H1 (cell line): ENCODE measurements around the gene ZNF587B. TPM values are rescaled to one million over a fixed set of nuclear protein-coding genes. Genes with fewer than 3 reads are reported as not detected.

Experiments used
- CTCF ChIA-PET: fragments of 300-600 bp; sonication (Branson Sonifier 250); formaldehyde crosslinking; loops from one replicate; lab custom pipeline; 2021; ENCODE audit not compliant: partially characterized antibody; lab: Charles Lee
- POLR2A ChIA-PET: fragments of 300-600 bp; sonication (Branson Sonifier 250); formaldehyde crosslinking; loops from one replicate; lab custom pipeline; 2021; ENCODE audit warnings: inconsistent platforms; ENCODE audit not compliant: partially characterized antibody; lab: Charles Lee
- DNase-seq, 2 experiments: peaks; one replicate each; pipeline versions ENCODE4 v3.0.0 to v3.0.0-alpha.2; 2010 to 2022; ENCODE audit warnings: low spot score in 2 of 2, low read depth in 1 of 2, mixed read lengths in 1 of 2
- FAIRE-seq: peaks from 2 replicates; lab custom pipeline; 2011; peaks lifted over from hg19 to GRCh38; lab: Jason Lieb, UNC
- H2AFZ ChIP-seq: 2 replicates; pipeline ENCODE4 v1.8.1; 2012; ENCODE audit warnings: low read length, inconsistent platforms
- H2AK5ac ChIP-seq: 2 replicates; pipeline ENCODE4 v1.6.1; 2013; ENCODE audit warnings: low read depth, low read length
- H2BK120ac ChIP-seq: replicated peaks from 2 replicates; pipeline ENCODE3; 2013; ENCODE audit warnings: low read depth, low read length, inconsistent platforms
- H2BK12ac ChIP-seq: 2 replicates; pipeline ENCODE4 v1.6.1; 2013; ENCODE audit warnings: low read depth, low read length
- H2BK15ac ChIP-seq: 2 replicates; pipeline ENCODE4 v1.6.1; 2013; ENCODE audit warnings: low read length
- H2BK20ac ChIP-seq: 2 replicates; pipeline ENCODE4 v1.6.1; 2013; ENCODE audit warnings: low read length
- H2BK5ac ChIP-seq: 2 replicates; pipeline ENCODE4 v1.6.1; 2013; ENCODE audit warnings: low read depth, low read length
- H3K14ac ChIP-seq: 2 replicates; pipeline ENCODE4 v1.6.1; 2013; ENCODE audit warnings: inconsistent platforms; ENCODE audit not compliant: insufficient read length
- H3K18ac ChIP-seq: 2 replicates; pipeline ENCODE4 v1.6.1; 2013; ENCODE audit warnings: low read length; ENCODE audit errors: extremely low read depth
- H3K23ac ChIP-seq: 2 replicates; pipeline ENCODE4 v1.6.1; 2013; ENCODE audit warnings: inconsistent platforms; ENCODE audit not compliant: insufficient read length
- H3K23me2 ChIP-seq: 2 replicates; pipeline ENCODE4 v1.6.1; 2013; ENCODE audit warnings: low read depth, low read length
- H3K27ac ChIP-seq: 2 replicates; pipeline ENCODE4 v1.6.1; 2011; ENCODE audit warnings: low read depth, low read length, inconsistent platforms
- H3K27me3 ChIP-seq, 4 experiments: replicated peaks in 1 of 4; 1 replicate in 1 of 4; 2 replicates in 3 of 4; pipeline versions ENCODE4 v1.6.1 to v1.8.1; 2011 to 2013; ENCODE audit warnings: low read length in 3 of 4, mild to moderate bottlenecking in 3 of 4, inconsistent platforms in 2 of 4, mixed read lengths in 2 of 4, moderate library complexity in 1 of 4; ENCODE audit not compliant: control insufficient read depth in 3 of 4, insufficient read depth in 3 of 4; ENCODE audit errors: extremely low read depth in 1 of 4
- H3K36me3 ChIP-seq, 4 experiments: 2 replicates each; pipeline versions ENCODE4 v1.6.1 to v1.8.1; 2011 to 2013; ENCODE audit warnings: mild to moderate bottlenecking in 4 of 4, low read length in 3 of 4, moderate library complexity in 2 of 4, control low read depth in 1 of 4, inconsistent platforms in 1 of 4; ENCODE audit not compliant: insufficient read depth in 4 of 4, control insufficient read depth in 2 of 4
- H3K4ac ChIP-seq: replicated peaks from 2 replicates; pipeline ENCODE3; 2013; ENCODE audit warnings: low read length, low read depth, mixed read lengths, inconsistent platforms; ENCODE audit not compliant: insufficient read length
- H3K4me1 ChIP-seq, 4 experiments: replicated peaks in 1 of 4; 1 replicate in 1 of 4; 2 replicates in 3 of 4; pipeline versions ENCODE4 v1.6.1 to v1.8.1; 2011 to 2013; ENCODE audit warnings: low read length in 3 of 4, inconsistent platforms in 2 of 4, mixed read lengths in 1 of 4; ENCODE audit not compliant: insufficient read depth in 4 of 4, control insufficient read depth in 3 of 4
- H3K4me2 ChIP-seq, 2 experiments: 2 replicates each; pipeline versions ENCODE4 v1.6.1 to v1.8.1; 2011 to 2013; ENCODE audit warnings: low read depth in 2 of 2, low read length in 2 of 2, control low read depth in 1 of 2, inconsistent platforms in 1 of 2, mild to moderate bottlenecking in 1 of 2; ENCODE audit not compliant: insufficient read depth in 1 of 2
- H3K4me3 ChIP-seq, 4 experiments: fragments of 200-600, 300-600 bp in 1 of 4; sonication (generic), shearing (Covaris generic), sonication (Bioruptor Twin) in 1 of 4; 2 replicates each; pipeline versions ENCODE4 v1.5.1 to v1.8.1; 2011 to 2016; ENCODE audit warnings: low read length in 4 of 4, low read depth in 3 of 4, control low read depth in 2 of 4, inconsistent platforms in 2 of 4, mild to moderate bottlenecking in 2 of 4, mixed read lengths in 1 of 4, moderate library complexity in 1 of 4; ENCODE audit not compliant: insufficient read depth in 2 of 4; ENCODE audit errors: extremely low read depth in 1 of 4
- H3K56ac ChIP-seq: replicated peaks from 2 replicates; pipeline ENCODE3; 2013; ENCODE audit warnings: low read depth, mild to moderate bottlenecking, mixed read lengths, low read length, inconsistent platforms; ENCODE audit not compliant: insufficient read length
- H3K79me1 ChIP-seq: 2 replicates; pipeline ENCODE4 v1.6.1; 2013; ENCODE audit warnings: low read depth, low read length, control low read depth
- H3K79me2 ChIP-seq, 2 experiments: 2 replicates each; pipeline versions ENCODE4 v1.6.1 to v1.8.1; 2012 to 2013; ENCODE audit warnings: low read length in 2 of 2, mild to moderate bottlenecking in 2 of 2, inconsistent platforms in 1 of 2; ENCODE audit not compliant: insufficient read depth in 2 of 2, control insufficient read depth in 1 of 2
- H3K9ac ChIP-seq, 4 experiments: replicated peaks in 1 of 4; 1 replicate in 1 of 4; 2 replicates in 3 of 4; pipeline versions ENCODE4 v1.6.1 to v1.8.1; 2011 to 2013; ENCODE audit warnings: low read depth in 3 of 4, low read length in 3 of 4, control low read depth in 2 of 4, mild to moderate bottlenecking in 2 of 4, moderate library complexity in 2 of 4, inconsistent platforms in 1 of 4; ENCODE audit errors: extremely low read depth in 1 of 4
- H3K9me3 ChIP-seq, 2 experiments: 2 replicates each; pipeline versions ENCODE4 v1.6.1 to v1.8.1; 2012 to 2013; ENCODE audit warnings: mild to moderate bottlenecking in 2 of 2, moderate library complexity in 2 of 2, control low read depth in 1 of 2, inconsistent platforms in 1 of 2, low read depth in 1 of 2, low read length in 1 of 2, mixed read lengths in 1 of 2; ENCODE audit not compliant: insufficient read depth in 2 of 2
- H4K20me1 ChIP-seq, 2 experiments: replicated peaks in 1 of 2; 2 replicates each; pipeline versions ENCODE3 to v1.8.1; 2011 to 2013; ENCODE audit warnings: inconsistent platforms in 2 of 2, low read length in 2 of 2, mild to moderate bottlenecking in 1 of 2; ENCODE audit not compliant: insufficient read depth in 2 of 2, control insufficient read depth in 1 of 2
- H4K5ac ChIP-seq: 2 replicates; pipeline ENCODE4 v1.6.1; 2013; ENCODE audit warnings: low read length, low read depth, mixed read lengths, inconsistent platforms; ENCODE audit not compliant: insufficient read length
- H4K8ac ChIP-seq: 2 replicates; pipeline ENCODE4 v1.8.0; 2013; ENCODE audit warnings: mild to moderate bottlenecking, moderate library complexity, low read length, inconsistent platforms; ENCODE audit not compliant: insufficient read depth; ENCODE audit errors: extremely low read depth
- H4K91ac ChIP-seq: replicated peaks from 2 replicates; pipeline ENCODE3; 2013; ENCODE audit warnings: low read length, mixed read lengths, inconsistent platforms; ENCODE audit not compliant: insufficient read length
- ASH2L ChIP-seq: fragments of 200-600, 300-600 bp; sonication (generic); IDR thresholded peaks from one replicate; pipeline ENCODE4 v1.7.1; 2017; ENCODE audit warnings: low read length
- ATF3 ChIP-seq: IDR thresholded peaks from 2 replicates; pipeline ENCODE4 v1.6.1; 2011; ENCODE audit warnings: low read depth, mild to moderate bottlenecking, low read length; ENCODE audit not compliant: insufficient read depth
- FOSL1 ChIP-seq: IDR thresholded peaks from 2 replicates; pipeline ENCODE4 v1.6.1; 2011; ENCODE audit warnings: mild to moderate bottlenecking, low read depth, low read length, moderate library complexity; ENCODE audit not compliant: insufficient read depth
- KDM5A ChIP-seq: fragments of 200-600 bp; IDR thresholded peaks from 2 replicates; pipeline ENCODE4 v1.7.1; 2012; ENCODE audit warnings: mild to moderate bottlenecking, low read length, inconsistent platforms, mixed read lengths
- MAFK ChIP-seq: IDR thresholded peaks from 2 replicates; pipeline ENCODE4 v1.6.1; 2012; ENCODE audit warnings: low read depth, mild to moderate bottlenecking, improper control_type of control experiment, low read length
- MAX ChIP-seq: IDR thresholded peaks from 2 replicates; pipeline ENCODE4 v1.6.1; 2012; ENCODE audit warnings: inconsistent platforms
- PHF8 ChIP-seq: fragments of 200-600 bp; sonication (generic); conservative IDR thresholded peaks from 2 replicates; pipeline ENCODE4 v1.7.1; 2012; ENCODE audit warnings: low read depth, mild to moderate bottlenecking, inconsistent platforms, low read length, moderate library complexity
- POU5F1 ChIP-seq: IDR thresholded peaks from 2 replicates; pipeline ENCODE4 v1.6.1; 2011; ENCODE audit warnings: low read depth, mild to moderate bottlenecking, low read length, moderate library complexity
- SIN3A ChIP-seq, 2 experiments: IDR thresholded peaks in 1 of 2; conservative IDR thresholded peaks in 1 of 2; 2 replicates each; pipeline ENCODE4 v1.6.1; 2011 to 2012; ENCODE audit warnings: low read length in 2 of 2, improper control_type of control experiment in 1 of 2, low read depth in 1 of 2, mild to moderate bottlenecking in 1 of 2
- SP4 ChIP-seq: IDR thresholded peaks from 2 replicates; pipeline ENCODE4 v1.6.1; 2012; ENCODE audit warnings: low read length, inconsistent platforms
- SRF ChIP-seq: IDR thresholded peaks from 2 replicates; pipeline ENCODE4 v1.6.1; 2011; ENCODE audit warnings: mild to moderate bottlenecking, low read depth, low read length, moderate library complexity
- TAF7 ChIP-seq: optimal IDR thresholded peaks from 2 replicates; pipeline ENCODE3; 2011; ENCODE audit warnings: low read depth, mild to moderate bottlenecking, inconsistent platforms, low read length, moderate library complexity, borderline replicate concordance
- YY1 ChIP-seq: IDR thresholded peaks from 2 replicates; pipeline ENCODE4 v1.6.1; 2011; ENCODE audit warnings: low read depth, mild to moderate bottlenecking, low read length
- WGBS, 2 experiments: shearing (Covaris generic) in 1 of 2; methylation state at CpG; one replicate each; pipeline versions ENCODE4 v1.1.6 to v1.1.7; 2013 to 2015; ENCODE audit warnings: low lambda C conversion rate in 2 of 2, mixed read lengths in 2 of 2, inconsistent platforms in 1 of 2, low coverage in 1 of 2, missing lambda C conversion rate in 1 of 2; ENCODE audit not compliant: insufficient replicate concordance in 2 of 2, insufficient coverage in 1 of 2, insufficient read length in 1 of 2; ENCODE audit errors: extremely low coverage in 1 of 2, missing lambda C conversion rate in 1 of 2; 5-methylcytosine and 5-hydroxymethylcytosine counted together
- polyA plus RNA-seq, 7 experiments: library from polyadenylated mRNA; depleted of rRNA in 3 of 7; stranded (reverse) in 5 of 7; unstranded in 2 of 7; fragments of >200 nt in 5 of 7; fragments of 200-250 nt in 2 of 7; gene quantifications; 1 replicate in 5 of 7; 2 replicates in 1 of 7; 4 replicates in 1 of 7; pipeline versions ENCODE4 v1.2.1 to v1.2.3, GENCODE V29; 2011 to 2013; ENCODE audit warnings: missing spikeins in 2 of 7, mixed read lengths in 2 of 7
- total RNA-seq: library from RNA; stranded (reverse); fragmentation: NEBNext Ultra II Directional; extraction: Animal tissue kit (Norgen Biotek cat#: 25700); gene quantifications from 2 replicates; pipeline ENCODE4 v1.2.1, GENCODE V29; 2021

ZNF587B gene
- total and polyA plus RNA-seq, 2 of the 8 experiments (the other 6 are each of a cell fraction or from before 2014, with no cell fraction given), result 13.8 to 60.1 TPM

DNA sequence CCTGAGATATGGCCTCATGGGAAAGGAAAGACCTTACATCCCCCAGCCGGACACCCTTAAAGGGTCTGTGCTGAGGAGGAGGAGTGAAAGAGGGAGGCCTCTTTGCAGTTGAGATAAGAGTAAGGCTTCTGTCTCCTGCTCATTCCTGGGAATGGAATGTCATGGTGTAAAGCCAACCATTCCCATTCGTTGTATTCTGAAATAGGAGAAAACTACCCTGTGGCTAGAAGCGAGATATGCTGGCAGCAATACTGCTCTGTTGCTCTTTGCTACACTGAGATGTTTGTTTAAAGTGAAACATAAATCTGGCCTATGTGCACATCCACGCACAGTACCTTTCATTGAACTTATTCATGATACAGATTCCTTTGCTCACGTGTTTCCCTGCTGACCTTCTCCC, 783 bp upstream of the ZNF587B start:
- CTCF ChIA-PET, result interaction anchor here (0.6 to 3.3 kb wide), 6 partner anchors 9 to 230 kb away, joined by 3 to 15 read pairs (median 4); partner anchors contain the start of gene ZNF776
- 86% methylated on average over 5 of the region's 5 CpGs; no CpG with 5 or more reads in 1 of the 2 experiments for WGBS, 2 experiments
- H3K4me3 ChIP-seq, result no peak overlapping the region
- no peak for TF ChIP-seq PHF8
- no peak for TF ChIP-seq TAF7
- TF ChIP-seq ASH2L, result no peak
- no peak for TF ChIP-seq SIN3A (conservative IDR thresholded peaks at IDR 0.05 in 1 of 2, IDR thresholded peaks at IDR 0.05 in 1 of 2; ENCODE audit: low read depth in 1 of 2, low read length in 2 of 2)
- TF ChIP-seq MAX, result no peak
- no peak for TF ChIP-seq FOSL1
- TF ChIP-seq SP4, result no peak
- TF ChIP-seq SRF, result no peak
- no peak for TF ChIP-seq ATF3
- no peak for TF ChIP-seq KDM5A
- TF ChIP-seq MAFK, result no peak
- TF ChIP-seq POU5F1, result no peak
- no peak for TF ChIP-seq YY1

More for the DNA sequence above, 783 bp upstream of the ZNF587B start:
- Histone ChIP-seq H3K23me2 (no peaks in the 10 kb centered on the region), H4K8ac (peak overlapping the region; percentile 15; the same call in 1 of the 2 replicates), H3K4me2 (peak overlapping the region in 1 of 2 experiments; percentile 91; a peak in 1 of 4 replicates), H2AFZ (no peak overlapping the region), H3K9me3 (no peaks in the 10 kb centered on the region), H2BK12ac (no peak overlapping the region; the same call in 1 of the 2 replicates), H3K79me2 (peaks cover 19 to 64% of the 10 kb centered on the region in 2 experiments), H3K4me1 (peaks cover 0 to 8% (median 5%) of the 10 kb centered on the region in 4 experiments; a peak in 4 of 7 replicates), H3K14ac (no peak overlapping the region), H3K79me1 (peaks cover 5% of the 10 kb centered on the region), H4K5ac (no peak overlapping the region), H2BK20ac (no peak overlapping the region), H3K23ac (no peak overlapping the region), H3K18ac (no peak overlapping the region), H2BK15ac (no peak overlapping the region), H3K9ac (no peak overlapping the region), H2AK5ac (no peak overlapping the region), H4K91ac (no peak overlapping the region), H2BK5ac (no peak overlapping the region), H3K4ac (no peak overlapping the region), H2BK120ac (no peak overlapping the region), H3K56ac (no peak overlapping the region), H4K20me1 (peaks cover 0 to 3% of the 10 kb centered on the region in 2 experiments), H3K36me3 (no peaks in the 10 kb centered on the region; a peak in 2 of 8 replicates), H3K27ac (no peak overlapping the region), H3K27me3 (no peaks in the 10 kb centered on the region)
- no peak for DNase-seq
- POLR2A ChIA-PET, result interaction anchor here (0.6 to 5.1 kb wide), 16 partner anchors 10 to 246 kb away, joined by 3 to 52 read pairs (median 5); partner anchors contain the start of genes ZNF154, ZNF418, ZNF552 and ZNF586
- FAIRE-seq, result no peak
